ENCODE measurements around the gene SCN2A. TPM values are rescaled to one million over a fixed set of nuclear protein-coding genes. Genes with fewer than 3 reads are reported as not detected.

The SCN2A gene
- total and polyA plus RNA-seq, 10 of the 15 experiments (the other 5 are each of a cell fraction or from before 2014, with no cell fraction given): 0.01 TPM; not detected in 8

- no peak for TF ChIP-seq REST (IDR thresholded peaks at IDR 0.05; ENCODE audit: low read depth, low read length)
- TF ChIP-seq SMAD5 (IDR thresholded peaks at IDR 0.05; ENCODE audit: low read depth): no peak
- no peak for TF ChIP-seq MYC (IDR thresholded peaks at IDR 0.05; ENCODE audit: insufficient read depth, insufficient read length, insufficient replicate concordance, low read length, severe bottlenecking)
- no peak for TF ChIP-seq IRF5 (IDR thresholded peaks at IDR 0.05; ENCODE audit: borderline replicate concordance)
- no peak for TF ChIP-seq MEF2A (IDR thresholded peaks at IDR 0.05; ENCODE audit: insufficient read depth, low read depth, low read length)
- no peak for TF ChIP-seq SUPT20H (IDR thresholded peaks at IDR 0.05; ENCODE audit: borderline replicate concordance, control insufficient read depth, low read depth, low read length)
Measured at GRCh38 chr2:165203689-165204559, 35.3 kb upstream of the SCN2A start, which contains the start of gene SCN3A (continued).
